Jurkat, Clone E6-1 (cell line): ENCODE data around the gene ADCY2.

Experiments
- DNase-seq: peaks from one replicate; pipeline ENCODE4 v3.0.0-alpha.2; 2011; ENCODE audit warnings: low read depth, low spot score
- H3K4me3 ChIP-seq: 2 replicates; pipeline ENCODE4 v1.5.1; 2011; ENCODE audit warnings: mild to moderate bottlenecking, low read length, control low read depth, moderate library complexity

ADCY2 gene

DNA sequence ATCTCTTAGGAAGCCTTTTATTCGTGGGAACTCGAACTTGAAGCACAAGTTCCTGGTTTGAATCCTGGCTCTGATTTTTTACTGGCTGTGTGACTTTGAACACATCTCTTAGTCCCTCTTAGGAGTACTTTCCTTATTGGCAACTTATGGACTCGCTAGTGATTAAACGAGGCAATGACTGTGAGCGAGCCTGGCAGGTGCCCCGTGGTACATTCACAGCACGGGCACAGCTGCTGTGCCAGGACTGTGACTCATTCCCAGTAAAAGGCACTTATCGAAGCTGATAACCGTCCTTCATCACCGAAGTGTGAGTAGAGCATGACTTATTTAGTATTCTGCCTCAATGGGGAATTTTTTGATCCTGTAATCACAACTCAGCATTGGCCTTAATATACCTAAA, 432.3 kb downstream of the ADCY2 start:
- no peak for DNase-seq

DNA sequence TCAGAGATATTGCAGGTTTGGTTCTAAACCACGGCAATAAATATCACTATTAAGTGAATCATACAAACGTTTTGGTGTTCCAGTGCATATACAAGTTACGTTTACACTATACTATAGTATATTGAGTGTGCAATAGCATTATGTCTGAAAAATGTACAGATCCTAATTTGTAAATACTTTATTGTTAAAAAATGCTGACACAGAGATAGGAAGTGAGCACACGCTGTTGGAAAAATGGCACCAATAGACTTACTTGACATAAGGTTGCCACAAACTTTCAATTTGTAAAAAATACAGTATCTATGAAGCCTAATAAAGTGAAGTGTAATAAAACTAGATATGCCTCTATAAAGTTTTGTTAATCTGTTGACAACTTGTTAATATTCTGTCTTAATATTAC, 439.0 kb downstream of the ADCY2 start:
- H3K4me3 ChIP-seq: no peak overlapping the region
- no peak for DNase-seq

More for the DNA sequence above, 432.3 kb downstream of the ADCY2 start:
- H3K4me3 ChIP-seq: no peak overlapping the region

DNA sequence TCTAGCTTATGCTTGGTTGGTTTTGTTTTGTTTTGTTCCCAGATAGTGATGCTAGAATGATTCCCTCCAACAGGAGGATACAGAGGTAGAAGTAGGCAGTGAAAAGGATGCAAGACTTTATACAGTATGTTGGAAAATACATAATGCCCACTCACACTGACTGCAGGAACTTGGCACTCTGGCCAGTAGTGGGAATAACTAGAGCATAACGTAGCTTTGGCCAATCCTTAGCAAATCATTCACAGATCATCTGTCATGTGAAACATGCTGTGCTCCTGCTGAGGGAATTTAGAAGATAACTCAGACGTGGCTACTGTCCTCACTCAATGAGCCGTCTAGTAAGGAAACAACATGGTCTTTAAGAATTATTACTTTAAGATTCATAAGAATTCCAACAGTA, 441.5 kb downstream of the ADCY2 start:
- H3K4me3 ChIP-seq: no peak overlapping the region
- no peak for DNase-seq

DNA sequence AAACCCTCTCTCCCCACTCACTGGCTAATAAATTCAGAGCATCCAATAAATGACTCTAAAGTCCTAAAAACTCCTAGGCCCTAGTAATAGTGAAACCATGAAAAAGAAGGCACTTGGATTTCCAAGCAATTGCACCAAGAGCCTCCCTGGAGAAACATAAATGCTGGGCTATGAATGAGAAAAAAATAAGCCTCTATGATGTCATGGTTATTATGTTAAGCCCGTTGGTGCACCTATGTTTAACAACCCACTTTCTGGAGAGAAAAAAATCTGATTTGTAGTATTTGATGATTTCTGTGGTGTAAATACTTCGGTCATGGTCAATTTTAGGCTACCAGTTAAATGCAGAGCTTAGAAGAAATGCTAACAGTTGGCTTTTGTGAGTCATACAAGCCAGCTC, 446.6 kb downstream of the ADCY2 start:
- no peak overlapping the region for H3K4me3 ChIP-seq
- DNase-seq: no peak

DNA sequence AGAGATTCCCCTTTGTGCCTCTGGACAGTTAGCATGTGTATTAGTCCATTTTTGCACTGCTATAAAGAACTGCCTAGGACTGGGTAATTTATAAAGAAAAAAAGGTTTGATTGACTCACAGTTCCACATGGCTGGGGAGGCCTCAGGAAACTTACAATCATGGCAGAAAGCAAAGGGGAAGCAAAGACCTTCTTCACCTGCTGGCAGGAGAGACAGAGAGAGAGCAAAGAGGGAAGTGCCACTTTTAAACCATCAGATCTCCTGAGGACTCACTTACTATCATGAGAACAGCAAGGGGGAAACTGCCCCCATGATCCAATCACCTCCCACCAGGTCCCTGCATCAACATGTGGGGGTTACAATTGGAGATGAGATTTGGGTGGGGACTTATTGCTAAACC, 449.0 kb downstream of the ADCY2 start:
- no peak overlapping the region for H3K4me3 ChIP-seq
- DNase-seq: no peak

DNA sequence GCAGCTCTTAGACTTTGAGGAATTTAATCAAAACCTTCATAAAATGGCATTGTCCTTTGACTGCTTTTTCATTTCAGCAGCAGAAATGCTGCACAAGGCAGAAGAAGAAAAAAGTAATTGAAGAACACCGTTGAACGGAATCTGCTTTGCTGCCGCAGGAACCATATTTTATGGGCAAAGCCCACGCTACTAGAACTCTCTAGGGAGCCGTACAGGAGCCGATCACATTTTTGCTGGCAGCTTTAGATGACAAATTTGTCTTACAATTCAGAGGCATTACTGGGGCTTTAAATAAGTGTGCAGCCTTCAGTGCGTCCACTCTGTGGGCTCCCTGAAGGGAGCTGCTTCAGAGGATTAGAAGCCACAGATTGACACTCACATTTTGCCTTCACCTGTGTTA, 449.6 kb downstream of the ADCY2 start:
- H3K4me3 ChIP-seq: no peak overlapping the region
- DNase-seq: no peak

DNA sequence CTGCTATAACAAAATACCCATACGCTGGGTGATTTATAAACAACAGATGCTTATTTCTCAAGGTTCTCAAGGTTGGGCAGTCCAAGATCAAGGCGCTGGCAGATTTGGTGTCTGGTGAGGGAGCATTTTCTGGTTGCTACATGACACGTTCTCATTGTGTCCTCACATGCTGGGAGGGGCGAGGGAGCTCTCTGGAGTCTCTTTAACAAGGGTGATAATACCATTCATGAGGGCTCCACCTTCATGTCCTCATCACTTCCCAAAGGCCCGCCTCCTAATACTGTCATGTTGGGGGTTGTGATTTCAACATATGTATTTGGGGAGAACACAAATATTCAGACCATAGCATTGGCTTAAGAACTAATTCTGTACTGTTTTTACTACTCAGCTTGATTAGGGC, 450.4 kb downstream of the ADCY2 start:
- DNase-seq: no peak
- H3K4me3 ChIP-seq: no peak overlapping the region

DNA sequence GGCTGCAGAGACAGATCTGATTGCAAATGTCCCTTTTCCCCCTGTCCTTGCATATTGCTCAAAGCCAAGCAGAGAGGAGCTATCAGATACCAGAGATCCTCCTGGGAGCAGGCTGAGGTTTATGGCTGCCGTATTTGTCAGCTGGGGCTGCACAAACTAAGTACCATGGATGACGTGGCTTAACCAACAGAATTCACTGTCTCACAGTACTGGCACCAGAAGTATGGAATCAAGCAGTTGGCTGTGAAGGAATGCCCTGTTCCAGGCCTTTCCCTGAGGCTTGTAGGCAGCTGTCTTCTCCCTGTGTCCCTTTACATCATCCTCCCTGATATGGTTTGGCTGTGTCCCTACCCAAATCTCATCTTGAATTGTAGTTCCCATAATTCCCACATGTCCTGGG, 452.4 kb downstream of the ADCY2 start:
- no peak overlapping the region for H3K4me3 ChIP-seq
- DNase-seq: no peak

DNA sequence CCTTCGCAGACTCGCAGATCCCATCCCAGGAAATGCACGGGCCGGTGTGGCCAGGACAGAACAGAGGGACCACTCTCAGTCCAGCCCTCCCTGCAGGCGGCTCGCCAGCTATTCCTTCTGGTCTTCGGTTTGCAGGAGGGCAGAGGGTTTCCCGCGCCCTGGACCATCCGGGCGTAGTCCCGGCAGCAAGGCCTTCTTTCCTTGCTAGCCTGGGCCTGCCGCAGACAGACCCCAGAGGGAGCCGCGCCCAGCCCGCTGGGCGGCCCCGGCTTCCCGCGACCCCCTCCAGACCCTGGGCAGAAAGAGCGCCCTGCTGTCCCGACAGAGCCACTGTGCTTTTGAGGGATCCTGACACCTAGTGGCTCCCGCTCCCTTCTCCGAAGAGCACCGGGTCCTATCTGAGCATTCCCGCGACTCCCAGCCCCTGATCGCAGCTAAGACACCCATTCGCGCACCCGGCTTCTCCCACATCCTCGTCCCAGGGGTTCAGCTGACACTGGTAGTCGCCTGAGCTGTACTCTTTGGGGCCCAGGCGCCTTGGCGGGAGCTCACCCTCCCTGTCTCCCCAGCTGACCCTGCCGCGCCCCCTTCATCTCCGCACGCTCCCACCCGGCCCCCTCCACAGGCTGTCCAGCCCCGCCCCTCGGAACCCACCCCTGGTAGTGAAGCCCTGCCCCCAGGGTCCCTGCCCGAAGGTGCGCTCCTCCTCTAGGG, 453.9 kb downstream of the ADCY2 start:
- DNase-seq: no peak
- H3K4me3 ChIP-seq: no peak overlapping the region

DNA sequence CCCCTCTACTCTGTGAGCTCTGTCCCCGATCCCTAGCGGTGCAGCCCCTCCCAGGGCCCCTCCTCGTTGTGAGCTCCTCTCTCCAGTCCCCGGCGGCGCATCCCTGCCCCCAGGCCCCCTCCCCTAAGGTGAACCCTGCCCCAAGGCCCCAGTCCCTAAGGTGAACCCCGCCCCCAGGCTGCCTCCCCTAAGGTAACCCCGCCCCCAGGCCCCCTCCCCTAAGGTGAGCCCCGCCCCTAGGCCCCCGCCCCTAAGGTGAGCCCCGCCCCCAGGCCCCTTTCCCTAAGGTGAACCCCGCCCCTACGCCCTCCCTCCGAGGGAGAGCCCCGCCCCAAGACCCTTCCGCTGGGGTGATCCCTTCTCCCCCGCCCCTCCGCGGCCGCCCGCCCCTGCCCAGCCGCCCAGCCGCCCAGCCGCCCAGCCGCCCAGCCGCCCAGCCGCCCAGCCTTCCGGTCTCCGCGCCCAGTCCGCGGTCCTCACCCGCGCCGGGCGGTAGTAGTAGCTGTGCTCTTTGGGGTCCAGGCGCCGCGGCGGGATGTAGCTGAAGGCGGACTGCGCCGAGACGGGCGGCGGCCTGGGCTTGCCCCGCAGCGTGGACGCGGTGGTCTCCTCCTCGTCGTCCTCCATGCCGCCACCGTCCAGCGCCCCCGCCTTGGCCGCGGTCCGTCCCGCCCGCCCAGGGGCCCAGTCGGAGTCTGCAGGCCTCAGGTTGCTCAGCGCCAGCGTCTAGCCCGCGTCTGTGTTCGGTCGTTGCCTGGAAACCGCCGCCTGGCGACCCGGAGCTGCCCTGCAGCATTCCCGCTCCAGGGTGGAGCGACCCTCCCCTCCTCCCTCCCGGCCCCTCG, 454.7 kb downstream of the ADCY2 start, which contains the start of gene CFAP90:
CFAP90 (minus strand) TSS at position 739 of the 845 bp plus-strand sequence; CDS start at position 627, 112 bp downstream.
- no peak within 1 kb of the TSS for H3K4me3 ChIP-seq
- DNase-seq: no peak

DNA sequence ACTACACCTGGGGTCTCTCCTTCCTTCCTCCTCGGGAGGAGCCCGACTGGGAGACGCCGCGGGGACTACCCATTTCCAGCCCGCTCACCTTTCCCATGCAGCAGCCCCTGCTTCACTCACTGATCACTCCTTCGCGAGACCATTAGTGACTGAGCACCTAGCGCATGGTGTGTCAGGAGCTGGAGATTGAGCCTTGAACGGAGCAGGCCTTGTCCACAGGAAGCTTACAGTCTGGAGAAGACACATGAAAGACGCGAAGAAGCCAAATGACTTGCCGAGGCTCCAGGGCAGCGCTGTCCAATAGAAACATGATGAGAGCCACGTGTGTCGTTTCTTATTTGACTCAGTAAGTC, 455.3 kb downstream of the ADCY2 start:
- H3K4me3 ChIP-seq: no peak overlapping the region
- DNase-seq: no peak

DNA sequence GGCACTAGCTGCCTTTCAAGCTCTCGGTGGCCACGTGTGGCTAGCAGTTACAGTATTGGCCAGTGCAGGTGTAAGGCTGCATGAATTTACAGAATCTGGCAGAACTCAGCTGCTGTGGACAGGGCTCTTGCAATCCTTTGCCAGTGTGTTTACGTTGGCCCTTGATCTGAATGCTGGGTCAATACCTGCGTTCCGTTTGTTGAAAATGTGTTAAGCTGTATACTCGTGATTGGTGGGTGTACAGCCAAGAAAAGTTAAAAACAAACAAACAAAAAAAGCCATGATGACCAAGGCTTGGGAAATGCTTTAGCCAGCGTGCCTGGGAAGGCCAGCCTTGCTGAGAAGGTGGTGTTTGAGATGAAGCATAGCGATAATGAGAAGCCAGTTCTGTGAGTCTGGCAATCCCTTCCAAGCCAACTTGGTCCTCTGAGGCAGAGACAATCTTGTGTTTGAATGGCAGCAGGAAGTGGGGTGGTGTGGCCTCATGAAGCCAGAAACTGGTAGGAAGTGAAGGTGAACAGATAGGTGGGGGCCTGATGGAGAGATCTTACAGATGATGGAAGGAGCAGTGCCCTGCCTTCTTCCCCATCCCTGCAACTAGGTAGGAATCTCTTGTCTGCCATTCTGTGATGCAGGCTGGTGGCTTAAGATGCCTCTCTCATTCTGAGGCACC, 455.8 kb downstream of the ADCY2 start:
- DNase-seq: no peak
- no peak overlapping the region for H3K4me3 ChIP-seq

DNA sequence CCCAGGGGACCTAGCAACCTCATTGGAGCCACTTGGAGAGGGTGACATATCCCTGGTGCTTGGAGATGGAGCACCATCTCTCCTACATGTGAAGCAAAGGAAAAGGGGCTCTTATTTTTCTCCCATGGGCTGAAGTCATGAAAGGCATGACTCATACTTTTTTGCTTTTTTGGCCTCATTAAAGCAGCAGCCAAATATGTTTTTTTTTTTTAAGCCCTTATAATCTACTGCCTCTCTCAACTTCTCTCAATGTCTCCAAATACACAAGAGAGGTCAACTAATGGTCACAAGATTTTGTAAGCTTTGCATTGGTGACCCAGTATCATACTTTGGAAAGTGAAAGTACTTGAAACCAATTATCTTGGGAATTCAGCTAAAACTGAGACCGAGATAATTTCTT, 456.6 kb downstream of the ADCY2 start:
- H3K4me3 ChIP-seq: no peak overlapping the region
- DNase-seq: no peak

DNA sequence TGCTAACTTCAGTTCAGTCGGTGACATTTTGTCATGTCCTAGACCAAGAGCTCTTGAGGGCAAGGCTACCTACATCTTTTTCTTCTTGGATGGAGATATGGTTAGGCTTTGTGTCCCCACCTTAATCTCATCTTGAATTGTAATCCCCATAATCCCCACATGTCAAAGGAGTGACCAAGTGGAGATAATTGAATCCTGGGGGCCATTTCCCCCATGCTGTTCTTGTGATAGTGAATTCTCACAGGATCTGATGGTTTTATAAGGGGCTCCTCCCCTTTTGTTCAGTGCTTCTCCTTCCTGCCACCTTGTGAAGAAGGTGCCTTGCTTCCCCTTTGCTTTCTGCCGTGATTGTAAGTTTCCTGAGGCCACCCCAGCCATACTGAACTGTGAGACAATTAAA, 457.1 kb downstream of the ADCY2 start:
- DNase-seq: no peak
- H3K4me3 ChIP-seq: no peak overlapping the region

DNA sequence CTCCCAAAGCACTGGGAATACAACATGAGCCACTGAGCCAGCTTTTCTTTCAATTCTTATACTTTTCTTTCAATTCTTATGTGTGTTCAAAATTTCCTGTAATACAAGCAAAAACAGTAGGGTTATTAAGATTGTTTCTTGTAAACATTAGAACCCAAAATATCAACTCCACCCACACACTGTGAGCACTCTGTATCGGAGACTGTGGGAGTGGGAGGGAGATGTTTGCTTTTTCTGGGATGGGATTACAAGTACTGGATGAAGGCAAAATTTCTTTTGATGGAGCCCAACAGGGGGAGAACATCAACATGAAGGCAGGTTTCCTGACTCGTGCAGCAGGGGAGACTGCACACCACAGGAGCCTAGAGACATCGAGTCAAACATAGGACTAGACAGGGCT, 459.7 kb downstream of the ADCY2 start:
- H3K4me3 ChIP-seq: no peak overlapping the region
- no peak for DNase-seq

DNA sequence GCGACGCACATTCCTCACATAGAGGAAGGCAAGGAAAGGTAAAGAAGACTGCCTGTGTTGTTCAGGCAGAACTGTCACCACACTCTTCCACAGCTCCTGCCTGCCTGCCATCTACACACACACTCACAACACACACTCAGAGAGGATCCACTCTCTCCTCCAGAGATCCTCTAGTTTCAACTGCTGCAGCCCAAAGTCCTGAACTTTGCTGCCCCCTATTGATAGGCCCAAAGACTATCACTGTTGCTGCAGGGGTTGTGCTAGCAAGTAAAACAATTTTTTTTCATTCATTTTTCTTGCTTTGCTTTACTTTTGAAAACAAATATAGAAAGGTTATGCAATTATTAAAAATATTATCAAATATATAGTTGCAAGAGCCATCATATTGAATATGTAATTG, 460.9 kb downstream of the ADCY2 start:
- DNase-seq: peak; percentile 35
- H3K4me3 ChIP-seq: no peak overlapping the region

DNA sequence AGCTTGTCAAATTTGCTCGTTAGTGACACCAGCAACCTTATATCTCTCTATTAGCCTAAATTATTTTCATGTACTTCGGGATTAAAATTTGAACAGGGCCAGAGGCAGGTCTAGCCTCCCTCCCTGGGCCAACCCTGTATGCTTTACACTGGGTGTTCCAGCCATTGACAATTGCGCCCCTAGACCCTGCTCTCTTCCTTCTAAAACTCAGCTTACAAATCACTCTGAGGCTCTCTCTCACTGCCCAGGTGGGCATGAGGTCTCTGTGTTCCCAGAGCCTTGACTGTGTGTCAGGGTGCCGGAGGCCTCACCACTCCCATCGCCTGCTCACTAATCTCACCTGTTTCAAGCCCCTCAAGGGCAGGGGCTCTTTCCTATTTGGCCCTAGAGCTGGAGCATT, 461.4 kb downstream of the ADCY2 start:
- H3K4me3 ChIP-seq: no peak overlapping the region
- no peak for DNase-seq

DNA sequence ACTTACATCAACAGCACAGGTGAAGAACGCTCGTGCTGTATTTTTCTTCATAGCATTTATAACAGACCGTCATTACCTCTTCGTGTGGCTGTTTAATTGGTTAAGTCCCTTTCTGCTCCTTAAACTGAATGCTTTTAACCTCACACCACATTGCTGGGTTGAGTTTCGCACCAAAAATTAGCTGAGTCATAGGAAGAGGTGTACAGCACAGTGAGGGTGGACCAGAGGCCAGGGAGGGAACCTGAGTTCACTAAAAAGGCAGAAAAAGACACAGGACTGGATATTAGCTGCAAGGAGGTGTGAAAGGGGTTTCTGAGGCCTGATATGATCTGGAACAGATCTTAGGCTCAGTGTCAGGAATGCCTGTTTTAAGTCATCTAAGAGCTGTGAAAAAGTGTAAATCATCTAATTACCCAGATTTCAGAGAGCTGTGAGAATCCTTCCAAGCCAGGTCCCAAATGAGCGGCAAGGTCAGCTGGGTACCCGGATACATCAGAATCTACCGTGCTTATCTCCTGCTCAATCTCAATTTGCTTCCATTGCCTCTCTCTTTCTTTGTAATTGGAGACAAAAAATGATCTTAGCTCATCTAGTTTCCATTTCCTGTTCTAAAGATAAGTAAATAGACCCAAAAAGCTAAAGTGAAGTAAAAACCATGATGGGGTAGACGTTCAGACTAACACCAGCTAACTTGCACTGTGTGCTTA, 462.1 kb downstream of the ADCY2 start:
- no peak overlapping the region for H3K4me3 ChIP-seq
- DNase-seq: peak; percentile 28

DNA sequence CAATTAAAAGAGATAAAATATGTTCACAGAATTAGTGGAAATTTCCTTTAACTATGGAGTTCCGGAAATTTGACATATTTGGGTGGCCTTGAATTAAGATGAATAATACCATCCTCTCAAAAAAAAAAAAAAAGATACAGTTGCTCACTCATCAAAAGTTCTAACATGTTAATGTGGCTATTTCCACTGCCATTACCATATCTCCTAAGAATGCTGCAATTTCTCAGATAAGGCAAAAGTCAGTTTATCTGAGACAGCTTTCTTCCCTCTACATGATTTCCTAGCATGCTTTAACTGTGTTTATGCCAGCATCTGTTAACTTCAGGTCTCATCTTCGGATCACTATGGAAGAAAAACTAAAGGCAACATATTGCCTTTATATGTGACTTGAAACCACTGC, 470.3 kb downstream of the ADCY2 start:
- H3K4me3 ChIP-seq: no peak overlapping the region
- DNase-seq: no peak

DNA sequence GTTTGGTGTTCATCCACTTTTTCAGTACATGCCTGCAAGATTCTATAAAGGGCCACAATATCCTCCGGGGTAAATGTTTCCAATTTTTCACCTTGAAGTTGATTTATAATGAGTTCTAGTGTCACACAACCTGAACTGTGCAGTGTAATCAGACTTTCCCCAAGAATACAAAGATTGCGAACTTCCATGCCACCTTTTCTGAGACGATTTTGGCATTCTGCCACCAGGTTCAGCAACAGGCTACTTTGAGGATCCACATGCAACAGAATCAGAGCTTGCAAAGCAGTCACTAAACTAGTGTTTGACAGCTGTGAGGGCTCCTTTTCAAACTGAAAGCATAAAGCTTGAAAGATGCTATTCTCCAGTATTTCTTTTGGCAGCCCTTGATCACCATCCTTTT, 471.3 kb downstream of the ADCY2 start:
- no peak for DNase-seq
- H3K4me3 ChIP-seq: no peak overlapping the region; the same call in 1 of the 2 replicates
